H9 (cell line): ENCODE measurements around the gene C19orf81. TPM values are rescaled to one million over a fixed set of nuclear protein-coding genes. Genes with fewer than 3 reads are reported as not detected.
A peak's percentile ranks its signal among the peaks of the same experiment; 100 is the strongest.

ENCODE experiments used
- DNase-seq: peaks from one replicate; pipeline ENCODE4 v3.0.0-alpha.2; 2017
- H2AFZ ChIP-seq: one replicate; pipeline ENCODE4 v1.6.1; 2013; ENCODE audit warnings: mild to moderate bottlenecking, low read length, control low read depth, moderate library complexity
- H2AK5ac ChIP-seq: 2 replicates; pipeline ENCODE4 v1.6.1; 2013; ENCODE audit warnings: low read length, control low read depth, mixed read lengths; ENCODE audit not compliant: insufficient read length
- H2BK120ac ChIP-seq: one replicate; pipeline ENCODE4 v1.6.1; 2013; ENCODE audit warnings: low read depth, mild to moderate bottlenecking, low read length, control low read depth, inconsistent platforms; ENCODE audit not compliant: poor library complexity, severe bottlenecking
- H2BK12ac ChIP-seq: 2 replicates; pipeline ENCODE4 v1.6.1; 2013; ENCODE audit warnings: low read length, control low read depth, mixed read lengths, low read depth; ENCODE audit not compliant: insufficient read length
- H2BK15ac ChIP-seq: 2 replicates; pipeline ENCODE4 v1.6.1; 2013; ENCODE audit warnings: low read depth, low read length, control low read depth
- H2BK20ac ChIP-seq: one replicate; pipeline ENCODE4 v1.6.1; 2013; ENCODE audit warnings: low read depth, mild to moderate bottlenecking, low read length, control low read depth, inconsistent platforms; ENCODE audit not compliant: poor library complexity, severe bottlenecking
- H2BK5ac ChIP-seq: 2 replicates; pipeline ENCODE4 v1.6.1; 2013; ENCODE audit warnings: low read length, control low read depth, mixed read lengths; ENCODE audit not compliant: insufficient read length
- H3K14ac ChIP-seq: 2 replicates; pipeline ENCODE4 v1.6.1; 2013; ENCODE audit warnings: low read length, control low read depth; ENCODE audit not compliant: insufficient read depth
- H3K18ac ChIP-seq: 2 replicates; pipeline ENCODE4 v1.6.1; 2013; ENCODE audit warnings: low read depth, mild to moderate bottlenecking, mixed read lengths, low read length, control low read depth; ENCODE audit not compliant: insufficient read length
- H3K23ac ChIP-seq: 2 replicates; pipeline ENCODE4 v1.6.1; 2013; ENCODE audit warnings: low read length, control low read depth, mixed read lengths, low read depth; ENCODE audit not compliant: insufficient read length
- H3K23me2 ChIP-seq: 2 replicates; pipeline ENCODE4 v1.6.1; 2013; ENCODE audit warnings: low read depth, mild to moderate bottlenecking, mixed read lengths, low read length, control low read depth; ENCODE audit not compliant: insufficient read length, poor library complexity, severe bottlenecking
- H3K27ac ChIP-seq: 2 replicates; pipeline ENCODE4 v1.5.1; 2013; ENCODE audit warnings: low read length, control low read depth, mixed read lengths, low read depth; ENCODE audit not compliant: insufficient read length
- H3K27me3 ChIP-seq: 2 replicates; pipeline ENCODE4 v1.6.1; 2013; ENCODE audit warnings: low read length, control low read depth, inconsistent platforms; ENCODE audit not compliant: insufficient read depth
- H3K4ac ChIP-seq: 2 replicates; pipeline ENCODE4 v1.6.1; 2013; ENCODE audit warnings: low read depth, mild to moderate bottlenecking, control low read depth, inconsistent platforms, low read length, moderate library complexity
- H3K4me1 ChIP-seq: 2 replicates; pipeline ENCODE4 v1.6.1; 2013; ENCODE audit warnings: low read length, control low read depth, inconsistent platforms; ENCODE audit not compliant: insufficient read depth
- H3K4me2 ChIP-seq: 2 replicates; pipeline ENCODE4 v1.6.1; 2013; ENCODE audit warnings: low read length, control low read depth, mixed read lengths; ENCODE audit not compliant: insufficient read length, insufficient read depth
- H3K56ac ChIP-seq: 2 replicates; pipeline ENCODE4 v1.6.1; 2013; ENCODE audit warnings: low read depth, mild to moderate bottlenecking, mixed read lengths, low read length, control low read depth; ENCODE audit not compliant: insufficient read length
- H3K79me1 ChIP-seq: 2 replicates; pipeline ENCODE4 v1.6.1; 2013; ENCODE audit warnings: low read depth, mild to moderate bottlenecking, moderate library complexity, low read length, control low read depth, inconsistent platforms; ENCODE audit not compliant: insufficient read depth, poor library complexity, severe bottlenecking
- H3K79me2 ChIP-seq: 2 replicates; pipeline ENCODE4 v1.6.1; 2013; ENCODE audit warnings: low read length, control low read depth, inconsistent platforms; ENCODE audit not compliant: insufficient read depth
- H3K9ac ChIP-seq: 2 replicates; pipeline ENCODE4 v1.6.1; 2013; ENCODE audit warnings: low read length, control low read depth, mixed read lengths; ENCODE audit not compliant: insufficient read length; ENCODE audit errors: extremely low read depth
- H3K9me3 ChIP-seq: one replicate; pipeline ENCODE4 v1.6.1; 2013; ENCODE audit warnings: low read depth, low read length, inconsistent platforms; ENCODE audit not compliant: control insufficient read depth
- H3T11ph ChIP-seq: one replicate; pipeline ENCODE4 v1.6.1; 2013; ENCODE audit warnings: mild to moderate bottlenecking, low read length, control low read depth, inconsistent platforms
- H4K20me1 ChIP-seq: one replicate; pipeline ENCODE4 v1.6.1; 2013; ENCODE audit not compliant: control insufficient read depth, insufficient read length, insufficient read depth
- H4K5ac ChIP-seq: 2 replicates; pipeline ENCODE4 v1.6.1; 2013; ENCODE audit warnings: low read depth, mild to moderate bottlenecking, mixed read lengths, low read length, control low read depth; ENCODE audit not compliant: insufficient read length
- H4K8ac ChIP-seq: replicated peaks from 2 replicates; pipeline ENCODE4 v1.6.1; 2013; ENCODE audit warnings: low read length, control low read depth, mixed read lengths, low read depth; ENCODE audit not compliant: insufficient read length
- H4K91ac ChIP-seq: 2 replicates; pipeline ENCODE4 v1.6.1; 2013; ENCODE audit warnings: low read depth, mild to moderate bottlenecking, moderate library complexity, mixed read lengths, low read length, control low read depth; ENCODE audit not compliant: insufficient read length
- H3K27ac Mint-ChIP-seq, 3 experiments: 2 replicates in 2 of 3; 3 replicates in 1 of 3; pipeline ENCODE4 v1.8.0; 2020 to 2021; ENCODE audit warnings: mixed read lengths in 3 of 3, mild to moderate bottlenecking in 1 of 3, moderate library complexity in 1 of 3
- H3K27me3 Mint-ChIP-seq: 2 replicates; pipeline ENCODE4 v1.8.0; 2021; ENCODE audit warnings: low read depth, mild to moderate bottlenecking, moderate library complexity, mixed read lengths
- H3K36me3 Mint-ChIP-seq, 3 experiments: 2 replicates in 2 of 3; 3 replicates in 1 of 3; pipeline ENCODE4 v1.8.0; 2020 to 2021; ENCODE audit warnings: low read depth in 3 of 3, mixed read lengths in 3 of 3; ENCODE audit not compliant: insufficient read depth in 1 of 3
- H3K4me1 Mint-ChIP-seq, 2 experiments: 2 replicates each; pipeline ENCODE4 v1.8.0; 2020; ENCODE audit warnings: mixed read lengths in 2 of 2
- H3K4me3 Mint-ChIP-seq, 2 experiments: 2 replicates in 1 of 2; 3 replicates in 1 of 2; pipeline ENCODE4 v1.8.0; 2020 to 2021; ENCODE audit warnings: mild to moderate bottlenecking in 2 of 2, mixed read lengths in 2 of 2, moderate library complexity in 1 of 2
- H3K9me3 Mint-ChIP-seq, 2 experiments: 2 replicates in 1 of 2; 3 replicates in 1 of 2; pipeline ENCODE4 v1.8.0; 2020; ENCODE audit warnings: mild to moderate bottlenecking in 2 of 2, mixed read lengths in 2 of 2, moderate library complexity in 1 of 2
- CTCF ChIP-seq: fragments of 200-600 bp; sonication (generic); conservative IDR thresholded peaks from 3 replicates; pipeline ENCODE4 v1.8.0; 2021; ENCODE audit warnings: antibody characterized with exemption, mild to moderate bottlenecking
- total RNA-seq: library from RNA; stranded (reverse); gene quantifications from 2 replicates; pipeline ENCODE4 v1.2.1, GENCODE V29; 2021

Gene C19orf81
- total RNA-seq, 1 experiment from 2014 or later = 11.0 TPM

GRCh38 chr19:50654882-50655281, 5.6 kb downstream of the C19orf81 start:
- Histone ChIP-seq H2BK120ac (no peak overlapping the region), H3K4me2 (no peak overlapping the region), H4K91ac (no peak overlapping the region), H2BK5ac (no peak overlapping the region), H3K18ac (no peak overlapping the region), H2AK5ac (no peak overlapping the region), H4K20me1 (no peaks in the 10 kb centered on the region), H3K14ac (no peak overlapping the region), H3K9ac (no peak overlapping the region), H3K56ac (no peak overlapping the region), H3K79me2 (no peaks in the 10 kb centered on the region), H3K4me1 (peaks cover 3% of the 10 kb centered on the region; the same call in 1 of the 2 replicates), H2BK20ac (no peak overlapping the region), H2AFZ (no peak overlapping the region), H3K79me1 (no peaks in the 10 kb centered on the region), H3T11ph (no peak overlapping the region), H4K5ac (no peak overlapping the region), H3K27me3 (no peaks in the 10 kb centered on the region), H3K27ac (no peak overlapping the region), H3K9me3 (no peaks in the 10 kb centered on the region), H2BK12ac (no peak overlapping the region), H3K23me2 (peaks cover 13% of the 10 kb centered on the region), H3K4ac (no peak overlapping the region), H2BK15ac (no peak overlapping the region), H3K23ac (no peak overlapping the region), H4K8ac (no peak overlapping the region)
- DNase-seq = no peak
- no peak for TF ChIP-seq CTCF
- Mint-ChIP-seq H3K4me1 (peaks cover 14 to 29% of the 10 kb centered on the region in 2 experiments), H3K36me3 (no peaks in the 10 kb centered on the region; a peak in 2 of 7 replicates), H3K27ac (no peak overlapping the region), H3K9me3 (peaks cover 5 to 9% of the 10 kb centered on the region in 2 experiments; a peak in 4 of 5 replicates), H3K4me3 (0 out of 5 replicates have a peak overlapping the region, but pooled peaks of 1 of the 2 experiments have one; percentile 15), H3K27me3 (peaks cover 42% of the 10 kb centered on the region)
